Measurements from ENCODE around the gene GALNT9.

Gene GALNT9

GRCh38 chr12:132194556-132194955 lies 134.8 kb downstream of the GALNT9 start:
- peak; percentile 49 for DNase-seq

- no peak for DNase-seq
These were observed 135.3 kb downstream of the GALNT9 start for GRCh38 chr12:132194056-132194455.

GRCh38 chr12:132191715-132192553 lies 137.5 kb downstream of the GALNT9 start:
- DNase-seq = no peak

GRCh38 chr12:132190834-132191500 lies 138.4 kb downstream of the GALNT9 start:
- DNase-seq = no peak

- DNase-seq = no peak
These were observed 139.2 kb downstream of the GALNT9 start for GRCh38 chr12:132190012-132190755.

- peak; percentile 77 for DNase-seq
These were observed 139.9 kb downstream of the GALNT9 start for GRCh38 chr12:132189378-132190011.

- DNase-seq = no peak
These were observed 140.5 kb downstream of the GALNT9 start for GRCh38 chr12:132188916-132189325.

- DNase-seq = no peak
These were observed 140.9 kb downstream of the GALNT9 start for GRCh38 chr12:132188451-132188901.

- DNase-seq = no peak
These were observed 141.5 kb downstream of the GALNT9 start for GRCh38 chr12:132187646-132188450.

GRCh38 chr12:132186857-132187620 lies 142.3 kb downstream of the GALNT9 start:
- no peak for DNase-seq

GRCh38 chr12:132186208-132186856 lies 143.1 kb downstream of the GALNT9 start:
- no peak for DNase-seq

GRCh38 chr12:132185705-132186104 lies 143.7 kb downstream of the GALNT9 start:
- no peak for DNase-seq

- no peak for DNase-seq
These were observed 146.6 kb downstream of the GALNT9 start for GRCh38 chr12:132182711-132183365.

GRCh38 chr12:132182206-132182710 lies 147.1 kb downstream of the GALNT9 start:
- DNase-seq = no peak

- no peak for DNase-seq
These were observed 147.7 kb downstream of the GALNT9 start for GRCh38 chr12:132181570-132182200.

GRCh38 chr12:132180648-132181546 lies 148.5 kb downstream of the GALNT9 start:
- DNase-seq = no peak

GRCh38 chr12:132179431-132180362 lies 149.7 kb downstream of the GALNT9 start:
- no peak for DNase-seq
